DOHH2 (cell line): ENCODE results near the gene TRABD.

ENCODE experiments used
- H3F3A ChIP-seq: fragments of 200-600 bp; sonication (generic), shearing (Covaris generic); 2 replicates; pipeline ENCODE4 v1.6.0; 2016; ENCODE audit warnings: antibody characterized with exemption, mild to moderate bottlenecking; ENCODE audit not compliant: control insufficient read depth, insufficient read depth
- H3K27ac ChIP-seq: fragments of 200-600 bp; sonication (generic); 2 replicates; pipeline ENCODE4 v1.5.1; 2014; ENCODE audit warnings: low read depth, mild to moderate bottlenecking, low read length, moderate library complexity
- H3K27me3 ChIP-seq: fragments of 200-600 bp; sonication (generic); 2 replicates; pipeline ENCODE4 v1.6.1; 2014; ENCODE audit warnings: mild to moderate bottlenecking, low read length, mixed read lengths; ENCODE audit not compliant: control insufficient read depth
- H3K36me3 ChIP-seq: fragments of 200-600 bp; sonication (generic); 2 replicates; pipeline ENCODE4 v1.6.1; 2014; ENCODE audit warnings: mild to moderate bottlenecking, low read length, moderate library complexity, mixed read lengths; ENCODE audit not compliant: control insufficient read depth
- H3K4me1 ChIP-seq: fragments of 200-600 bp; sonication (generic); 2 replicates; pipeline ENCODE4 v1.6.1; 2014; ENCODE audit warnings: mild to moderate bottlenecking, low read length, mixed read lengths; ENCODE audit not compliant: control insufficient read depth
- H3K4me2 ChIP-seq: fragments of 200-600 bp; sonication (generic); 2 replicates; pipeline ENCODE4 v1.6.0; 2014; ENCODE audit warnings: mild to moderate bottlenecking, low read length, moderate library complexity
- H3K4me3 ChIP-seq: fragments of 200-600 bp; sonication (generic); 2 replicates; pipeline ENCODE4 v1.5.1; 2014; ENCODE audit warnings: mild to moderate bottlenecking, low read length, mixed read lengths
- H3K79me2 ChIP-seq: fragments of 200-600 bp; sonication (generic); 2 replicates; pipeline ENCODE4 v1.6.1; 2014; ENCODE audit warnings: mild to moderate bottlenecking, low read length, mixed read lengths; ENCODE audit not compliant: control insufficient read depth
- H3K9me2 ChIP-seq: fragments of 200-600 bp; sonication (generic); replicated peaks from 2 replicates; pipeline ENCODE4 v1.6.1; 2014; ENCODE audit warnings: mild to moderate bottlenecking, low read length, mixed read lengths; ENCODE audit not compliant: control insufficient read depth
- H3K9me3 ChIP-seq: fragments of 200-600 bp; sonication (generic); 2 replicates; pipeline ENCODE4 v1.6.1; 2014; ENCODE audit warnings: antibody characterized with exemption, low read length, mixed read lengths; ENCODE audit not compliant: control insufficient read depth, insufficient read depth
- H4K20me1 ChIP-seq: fragments of 200-600 bp; sonication (generic); 2 replicates; pipeline ENCODE4 v1.6.0; 2014; ENCODE audit warnings: low read depth, mild to moderate bottlenecking, antibody characterized with exemption, low read length, moderate library complexity; ENCODE audit not compliant: control insufficient read depth, insufficient read depth
- EZH2phosphoT487 ChIP-seq: fragments of 200-600 bp; sonication (generic); IDR thresholded peaks from 2 replicates; pipeline ENCODE4 v1.6.1; 2017; ENCODE audit warnings: borderline replicate concordance, mild to moderate bottlenecking, antibody characterized with exemption, low read length, moderate library complexity, mixed read lengths
- TF ChIP-seq, protein P1 (sequence below): fragments of 200-600 bp; sonication (generic); IDR thresholded peaks from one replicate; pipeline ENCODE4 v1.5.1; 2014; ENCODE audit warnings: antibody characterized with exemption, mild to moderate bottlenecking, low read depth, low read length; ENCODE audit not compliant: poor library complexity, severe bottlenecking

The TRABD gene

GRCh38 chr22:50138988-50139387 lies 46.7 kb upstream of the TRABD start:
- H4K20me1 ChIP-seq = no peaks in the 10 kb centered on the region
- H3K79me2 ChIP-seq = no peaks in the 10 kb centered on the region
- peaks cover 17% of the 10 kb centered on the region for H3K27me3 ChIP-seq
- H3K4me1 ChIP-seq = no peaks in the 10 kb centered on the region
- no peak overlapping the region for H3K4me2 ChIP-seq
- no peak overlapping the region for H3K27ac ChIP-seq
- no peaks in the 10 kb centered on the region for H3K36me3 ChIP-seq
- no peak overlapping the region for H3K4me3 ChIP-seq
- TF ChIP-seq EZH2phosphoT487 = no peak
- TF ChIP-seq, protein P1, sequence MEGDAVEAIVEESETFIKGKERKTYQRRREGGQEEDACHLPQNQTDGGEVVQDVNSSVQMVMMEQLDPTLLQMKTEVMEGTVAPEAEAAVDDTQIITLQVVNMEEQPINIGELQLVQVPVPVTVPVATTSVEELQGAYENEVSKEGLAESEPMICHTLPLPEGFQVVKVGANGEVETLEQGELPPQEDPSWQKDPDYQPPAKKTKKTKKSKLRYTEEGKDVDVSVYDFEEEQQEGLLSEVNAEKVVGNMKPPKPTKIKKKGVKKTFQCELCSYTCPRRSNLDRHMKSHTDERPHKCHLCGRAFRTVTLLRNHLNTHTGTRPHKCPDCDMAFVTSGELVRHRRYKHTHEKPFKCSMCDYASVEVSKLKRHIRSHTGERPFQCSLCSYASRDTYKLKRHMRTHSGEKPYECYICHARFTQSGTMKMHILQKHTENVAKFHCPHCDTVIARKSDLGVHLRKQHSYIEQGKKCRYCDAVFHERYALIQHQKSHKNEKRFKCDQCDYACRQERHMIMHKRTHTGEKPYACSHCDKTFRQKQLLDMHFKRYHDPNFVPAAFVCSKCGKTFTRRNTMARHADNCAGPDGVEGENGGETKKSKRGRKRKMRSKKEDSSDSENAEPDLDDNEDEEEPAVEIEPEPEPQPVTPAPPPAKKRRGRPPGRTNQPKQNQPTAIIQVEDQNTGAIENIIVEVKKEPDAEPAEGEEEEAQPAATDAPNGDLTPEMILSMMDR = no peak
- H3K9me2 ChIP-seq = no peaks in the 10 kb centered on the region
- H3F3A ChIP-seq = no peaks in the 10 kb centered on the region
- no peaks in the 10 kb centered on the region for H3K9me3 ChIP-seq

DNA sequence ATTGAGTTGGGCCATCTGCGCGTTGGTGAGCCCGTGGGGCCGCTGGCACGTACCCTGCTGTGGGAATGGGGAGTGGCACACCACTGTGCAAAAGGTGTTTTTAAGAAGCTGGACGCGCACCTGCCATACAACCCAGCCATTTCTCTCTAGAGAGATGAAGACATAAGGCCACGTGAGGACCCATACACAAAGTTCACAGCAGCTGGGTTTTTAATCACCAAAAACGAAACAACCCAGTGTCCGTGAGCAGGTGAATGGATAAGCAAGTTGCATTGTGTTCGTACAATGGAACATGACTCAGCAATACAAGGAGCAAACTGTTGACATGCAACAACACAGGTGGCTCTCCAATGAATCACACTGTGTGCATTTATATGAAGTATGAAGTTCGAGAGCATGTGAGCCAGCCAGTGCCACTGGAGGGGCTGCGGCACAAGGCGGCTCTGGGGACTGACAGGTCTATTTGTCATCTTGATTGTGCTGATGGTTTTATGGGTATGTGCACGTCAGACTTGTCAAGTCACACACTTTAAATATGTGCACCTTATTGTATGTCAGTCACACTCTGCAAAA lies 45.8 kb upstream of the TRABD start:
- no peak overlapping the region for H3K4me3 ChIP-seq
- no peaks in the 10 kb centered on the region for H3K79me2 ChIP-seq
- H3K27me3 ChIP-seq = peaks cover 19% of the 10 kb centered on the region
- H3K9me3 ChIP-seq = no peaks in the 10 kb centered on the region
- H3F3A ChIP-seq = no peaks in the 10 kb centered on the region
- TF ChIP-seq, protein P1 = no peak
- no peak for TF ChIP-seq EZH2phosphoT487
- H3K9me2 ChIP-seq = no peaks in the 10 kb centered on the region
- H3K36me3 ChIP-seq = no peaks in the 10 kb centered on the region
- no peak overlapping the region for H3K27ac ChIP-seq
- H3K4me2 ChIP-seq = no peak overlapping the region
- H3K4me1 ChIP-seq = no peaks in the 10 kb centered on the region
- H4K20me1 ChIP-seq = no peaks in the 10 kb centered on the region

DNA sequence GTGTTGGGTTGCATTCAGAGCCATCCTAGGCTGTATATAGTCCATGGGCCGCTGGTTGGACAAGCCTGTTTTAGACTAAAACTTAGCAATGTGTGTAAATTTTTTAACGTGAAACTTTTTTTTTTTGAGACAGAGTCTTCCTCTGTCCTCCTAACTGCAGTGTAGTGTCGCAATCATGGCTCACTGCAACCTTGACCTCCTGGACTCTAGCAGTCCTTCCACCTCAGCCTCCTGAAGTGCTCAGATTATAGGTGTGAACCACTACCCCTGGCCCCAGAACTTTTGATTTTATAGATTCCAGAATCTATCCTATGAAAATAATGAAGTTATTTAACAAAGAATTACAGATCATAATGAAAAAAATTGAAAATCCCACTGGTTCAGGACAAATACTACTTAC lies 45.1 kb upstream of the TRABD start:
- no peak for TF ChIP-seq EZH2phosphoT487
- TF ChIP-seq, protein P1 = no peak
- no peaks in the 10 kb centered on the region for H3K36me3 ChIP-seq
- no peaks in the 10 kb centered on the region for H3K79me2 ChIP-seq
- H3K4me1 ChIP-seq = no peaks in the 10 kb centered on the region
- H3K4me3 ChIP-seq = no peak overlapping the region
- no peak overlapping the region for H3K4me2 ChIP-seq
- H3F3A ChIP-seq = no peaks in the 10 kb centered on the region
- no peaks in the 10 kb centered on the region for H3K9me3 ChIP-seq
- H3K27ac ChIP-seq = no peak overlapping the region
- H3K27me3 ChIP-seq = peaks cover 19% of the 10 kb centered on the region
- no peaks in the 10 kb centered on the region for H3K9me2 ChIP-seq
- no peaks in the 10 kb centered on the region for H4K20me1 ChIP-seq

- H3K9me3 ChIP-seq = no peaks in the 10 kb centered on the region
- no peaks in the 10 kb centered on the region for H3F3A ChIP-seq
- no peaks in the 10 kb centered on the region for H3K79me2 ChIP-seq
- no peaks in the 10 kb centered on the region for H4K20me1 ChIP-seq
- H3K4me1 ChIP-seq = no peaks in the 10 kb centered on the region
- H3K27ac ChIP-seq = no peak overlapping the region
- no peak overlapping the region for H3K4me3 ChIP-seq
- no peaks in the 10 kb centered on the region for H3K36me3 ChIP-seq
- no peaks in the 10 kb centered on the region for H3K9me2 ChIP-seq
- H3K27me3 ChIP-seq = peaks cover 19% of the 10 kb centered on the region
- H3K4me2 ChIP-seq = no peak overlapping the region
- TF ChIP-seq, protein P1 = no peak
- TF ChIP-seq EZH2phosphoT487 = no peak
Measured at GRCh38 chr22:50141462-50141861, 44.3 kb upstream of the TRABD start.
